HCT116 (cell line): Measurements from ENCODE around the gene ZNF524. TPM values are rescaled to one million over a fixed set of nuclear protein-coding genes. Genes with fewer than 3 reads are reported as not detected.

ENCODE experiments used
- ATAC-seq: fragments of 200-7000 bp; cut with Tn5 transposase; 2 replicates; pipeline ENCODE4 v1.9.1; 2020; ENCODE audit warnings: mild to moderate bottlenecking, moderate library complexity
- BruUV-seq: library from RNA; stranded (reverse); fragments of 400-500 nt; replicated peaks from 2 replicates; lab custom pipeline; 2021; lab: Mats Ljungman, UMichigan
- CTCF ChIA-PET: fragments of 300-600 bp; sonication (Branson Sonifier 250); formaldehyde crosslinking; loops from one replicate; lab custom pipeline; 2021; ENCODE audit warnings: antibody characterized with exemption; lab: Charles Lee
- POLR2A ChIA-PET: fragments of 300-600, 350-600 bp; sonication (Branson Sonifier 250); formaldehyde crosslinking; loops from one replicate; lab custom pipeline; 2021; ENCODE audit warnings: antibody characterized with exemption; lab: Charles Lee
- RAD21 ChIA-PET, 2 experiments: fragments of 300-600 bp; sonication (Branson Sonifier 250); formaldehyde crosslinking; loops; one replicate each; lab custom pipeline; 2023; ENCODE audit warnings: low total read pairs in 2 of 2; ENCODE audit not compliant: uncharacterized antibody in 2 of 2, unreplicated experiment in 2 of 2, low non-redundant PET in 1 of 2; lab: Charles Lee
- DNase-seq: peaks from one replicate; pipeline ENCODE4 v3.0.0-alpha.2; 2010; ENCODE audit warnings: low read depth, low spot score
- H2AFZ ChIP-seq: fragments of 200-600 bp; shearing (Covaris generic), sonication (generic); 2 replicates; pipeline ENCODE4 v1.6.1; 2017; ENCODE audit warnings: low read depth, mixed run types, mixed read lengths, antibody characterized with exemption, low read length; ENCODE audit not compliant: poor library complexity, severe bottlenecking
- H3K27ac ChIP-seq: 2 replicates; pipeline ENCODE4 v1.5.1; 2012; ENCODE audit warnings: low read depth, low read length
- H3K27me3 ChIP-seq: fragments of 200-600 bp; sonication (generic); 2 replicates; pipeline ENCODE4 v1.6.1; 2016; ENCODE audit warnings: mixed run types, low read length, mixed read lengths; ENCODE audit not compliant: insufficient read depth
- H3K36me3 ChIP-seq, 2 experiments: fragments of 200-500 bp in 1 of 2; fragments of 200-600 bp in 1 of 2; sonication (Bioruptor generic) in 1 of 2; sonication (generic) in 1 of 2; 2 replicates each; pipeline versions ENCODE4 v1.5.1 to v1.6.1; 2014 to 2016; ENCODE audit warnings: low read length in 2 of 2, inconsistent platforms in 1 of 2, mixed read lengths in 1 of 2, mixed run types in 1 of 2; ENCODE audit not compliant: insufficient read depth in 2 of 2, control insufficient read depth in 1 of 2
- H3K4me1 ChIP-seq, 2 experiments: fragments of 200-600 bp in 1 of 2; sonication (generic) in 1 of 2; 2 replicates each; pipeline versions ENCODE4 v1.5.1 to v1.6.1; 2012 to 2017; ENCODE audit warnings: low read length in 2 of 2, inconsistent platforms in 1 of 2, mild to moderate bottlenecking in 1 of 2, mixed read lengths in 1 of 2, mixed run types in 1 of 2, moderate library complexity in 1 of 2; ENCODE audit not compliant: insufficient read depth in 2 of 2, control insufficient read depth in 1 of 2
- H3K4me2 ChIP-seq: fragments of 200-600 bp; sonication (generic); 2 replicates; pipeline ENCODE4 v1.6.1; 2017; ENCODE audit warnings: mixed run types, low read length, mixed read lengths
- H3K4me3 ChIP-seq, 2 experiments: fragments of 200-600 bp in 1 of 2; sonication (generic) in 1 of 2; replicated peaks in 1 of 2; 2 replicates each; pipeline ENCODE4 v1.5.1; 2011 to 2016; ENCODE audit warnings: low read length in 2 of 2, control low read depth in 1 of 2, low read depth in 1 of 2, mild to moderate bottlenecking in 1 of 2, mixed read lengths in 1 of 2, mixed run types in 1 of 2
- H3K79me2 ChIP-seq: fragments of 200-600 bp; sonication (generic); 2 replicates; pipeline ENCODE4 v1.6.1; 2017; ENCODE audit warnings: mild to moderate bottlenecking, mixed run types, low read length, moderate library complexity, mixed read lengths; ENCODE audit not compliant: insufficient read depth
- H3K9ac ChIP-seq: fragments of 200-600 bp; sonication (generic); 2 replicates; pipeline ENCODE4 v1.6.1; 2016; ENCODE audit warnings: low read length, mixed read lengths
- H3K9me2 ChIP-seq: fragments of 200-600 bp; sonication (generic), shearing (Covaris generic); 2 replicates; pipeline ENCODE4 v1.6.1; 2017; ENCODE audit warnings: mixed run types, mild to moderate bottlenecking, moderate library complexity; ENCODE audit not compliant: insufficient read depth
- H3K9me3 ChIP-seq, 2 experiments: fragments of 200-500 bp in 1 of 2; fragments of 200-600 bp in 1 of 2; sonication (Bioruptor generic) in 1 of 2; sonication (generic) in 1 of 2; 2 replicates each; pipeline ENCODE4 v1.6.1; 2014 to 2017; ENCODE audit warnings: low read length in 2 of 2, mixed read lengths in 2 of 2, inconsistent platforms in 1 of 2, low read depth in 1 of 2, mild to moderate bottlenecking in 1 of 2, mixed run types in 1 of 2, moderate library complexity in 1 of 2; ENCODE audit not compliant: control insufficient read depth in 1 of 2, insufficient read depth in 1 of 2
- H4K20me1 ChIP-seq: fragments of 200-600 bp; sonication (generic), shearing (Covaris generic); 2 replicates; pipeline ENCODE4 v1.6.1; 2017; ENCODE audit warnings: mixed run types, mild to moderate bottlenecking, moderate library complexity; ENCODE audit not compliant: insufficient read depth
- ATF3 ChIP-seq: IDR thresholded peaks from 2 replicates; pipeline ENCODE4 v1.6.1; 2012
- CBX3 ChIP-seq: IDR thresholded peaks from 2 replicates; pipeline ENCODE4 v1.6.1; 2012; ENCODE audit warnings: low read depth
- CEBPB ChIP-seq: IDR thresholded peaks from 2 replicates; pipeline ENCODE4 v1.6.1; 2012; ENCODE audit warnings: low read depth
- ELF1 ChIP-seq: IDR thresholded peaks from 2 replicates; pipeline ENCODE4 v1.6.1; 2012; ENCODE audit warnings: low read depth, borderline replicate concordance
- FOSL1 ChIP-seq: IDR thresholded peaks from 2 replicates; pipeline ENCODE4 v1.6.1; 2012; ENCODE audit warnings: low read depth
- JUND ChIP-seq: IDR thresholded peaks from 2 replicates; pipeline ENCODE4 v1.6.1; 2012
- MAX ChIP-seq: IDR thresholded peaks from 2 replicates; pipeline ENCODE4 v1.6.1; 2012
- POLR2AphosphoS5 ChIP-seq: IDR thresholded peaks from 2 replicates; pipeline ENCODE4 v1.6.1; 2011; ENCODE audit warnings: mild to moderate bottlenecking, low read depth, low read length, moderate library complexity
- RAD21 ChIP-seq: IDR thresholded peaks from 2 replicates; pipeline ENCODE4 v1.6.1; 2012; ENCODE audit warnings: low read depth, mild to moderate bottlenecking
- REST ChIP-seq: IDR thresholded peaks from 2 replicates; pipeline ENCODE4 v1.6.1; 2012; ENCODE audit warnings: low read depth
- SIN3A ChIP-seq: IDR thresholded peaks from 2 replicates; pipeline ENCODE4 v1.6.1; 2012; ENCODE audit warnings: low read depth
- SRF ChIP-seq: IDR thresholded peaks from 2 replicates; pipeline ENCODE4 v1.6.1; 2012; ENCODE audit warnings: low read depth
- ZBTB33 ChIP-seq: IDR thresholded peaks from 2 replicates; pipeline ENCODE4 v1.6.1; 2011; ENCODE audit warnings: mild to moderate bottlenecking, low read length, moderate library complexity; ENCODE audit not compliant: insufficient replicate concordance; ENCODE audit errors: extremely low read depth
- ZFX ChIP-seq: fragments of 450-650 bp; IDR thresholded peaks from 2 replicates; pipeline ENCODE4 v1.6.1; 2017
- ZNF274 ChIP-seq: fragments of 200-500 bp; sonication (Bioruptor generic); IDR thresholded peaks from 2 replicates; pipeline ENCODE4 v1.6.1; 2014; ENCODE audit warnings: mild to moderate bottlenecking, low read depth, low read length, inconsistent platforms
- intact Hi-C: fragments of 100-400 bp; cut with micrococcal nuclease; formaldehyde crosslinking; loops from 2 replicates; pipeline ENCODE4 v1.10.0; 2022
- total RNA-seq: library from RNA; stranded (reverse); gene quantifications from one replicate; pipeline ENCODE4 v1.2.1, GENCODE V29; 2021; ENCODE audit not compliant: unreplicated experiment

Gene ZNF524
- total RNA-seq, 1 experiment from 2014 or later, result 17.2 TPM

- ATAC-seq (no peak), DNase-seq (no peak)
- peaks cover 27 to 46% of the 10 kb centered on the region in 2 experiments for H3K4me1 ChIP-seq
- CTCF ChIA-PET, result interaction anchor here (2.5 kb wide), 1 partner anchor 31 kb away, joined by 14 read pairs; no protein-coding TSS in a partner anchor
- H3K27me3 ChIP-seq, result no peaks in the 10 kb centered on the region
- no peaks in the 10 kb centered on the region for H3K9me3 ChIP-seq
- RAD21 ChIA-PET, result no interaction called here
- H3K9me2 ChIP-seq, result no peaks in the 10 kb centered on the region
- peaks cover 5% of the 10 kb centered on the region for H3K79me2 ChIP-seq
- intact Hi-C loops, result no loop called here
- H3K4me3 ChIP-seq, result peak overlapping the region; percentile 56 to 67
- no TSS peak for BruUV-seq
- H4K20me1 ChIP-seq, result no peaks in the 10 kb centered on the region
- peak; percentile 24; the same call in 1 of the 2 replicates for TF ChIP-seq POLR2AphosphoS5
- TF ChIP-seq ZNF274, result no peak
- no peak for TF ChIP-seq ZBTB33
- TF ChIP-seq RAD21, result no peak
- TF ChIP-seq MAX, result no peak
- no peak for TF ChIP-seq FOSL1
- peak overlapping the region; percentile 83 for H3K27ac ChIP-seq
- H2AFZ ChIP-seq, result no peak overlapping the region
- peak overlapping the region; percentile 96 for H3K4me2 ChIP-seq
- POLR2A ChIA-PET, result interaction anchor here (1.8 kb wide), 1 partner anchor 53 kb away, joined by 7 read pairs; the partner anchor contains the start of gene U2AF2
- H3K36me3 ChIP-seq, result peaks cover 0 to 8% of the 10 kb centered on the region in 2 experiments; a peak in 3 of 4 replicates
- H3K9ac ChIP-seq, result peak overlapping the region; percentile 80
Measured at GRCh38 chr19:55600662-55601028, 557 bp downstream of the ZNF524 start.

- DNase-seq (no peak), ATAC-seq (no peak)
- BruUV-seq, result TSS peak; percentile 65
- intact Hi-C loops, result no loop called here
- Histone ChIP-seq H3K79me2 (peaks cover 9% of the 10 kb centered on the region), H3K4me2 (peak overlapping the region; percentile 96), H3K9ac (peak overlapping the region; percentile 80), H4K20me1 (no peaks in the 10 kb centered on the region), H3K9me2 (no peaks in the 10 kb centered on the region), H2AFZ (no peak overlapping the region), H3K36me3 (peaks cover 0 to 3% of the 10 kb centered on the region in 2 experiments; a peak in 1 of 4 replicates), H3K27ac (peak overlapping the region; percentile 83), H3K4me3 (peak overlapping the region; percentile 56 to 67), H3K27me3 (no peaks in the 10 kb centered on the region), H3K9me3 (no peaks in the 10 kb centered on the region), H3K4me1 (peaks cover 27 to 46% of the 10 kb centered on the region in 2 experiments)
- ChIA-PET RAD21 (no interaction called here), CTCF (interaction anchor here (2.5 kb wide), 1 partner anchor 31 kb away, joined by 14 read pairs; no protein-coding TSS in a partner anchor), POLR2A (no interaction called here)
- TF ChIP-seq ATF3 (no peak), ZFX (no peak), CBX3 (no peak), ELF1 (no peak), SIN3A (no peak), SRF (no peak), JUND (no peak), REST (no peak), CEBPB (no peak), MAX (no peak), ZNF274 (no peak), POLR2AphosphoS5 (no peak)
Measured at GRCh38 chr19:55601084-55601483, 996 bp downstream of the ZNF524 start.
